IPS-NIHi7 (cell line): ENCODE results near the gene THOC2.

Source experiments
- DNase-seq: peaks from one replicate; pipeline ENCODE4 v3.0.0; 2012; ENCODE audit warnings: mixed read lengths; ENCODE audit errors: extremely low spot score

THOC2 gene

DNA sequence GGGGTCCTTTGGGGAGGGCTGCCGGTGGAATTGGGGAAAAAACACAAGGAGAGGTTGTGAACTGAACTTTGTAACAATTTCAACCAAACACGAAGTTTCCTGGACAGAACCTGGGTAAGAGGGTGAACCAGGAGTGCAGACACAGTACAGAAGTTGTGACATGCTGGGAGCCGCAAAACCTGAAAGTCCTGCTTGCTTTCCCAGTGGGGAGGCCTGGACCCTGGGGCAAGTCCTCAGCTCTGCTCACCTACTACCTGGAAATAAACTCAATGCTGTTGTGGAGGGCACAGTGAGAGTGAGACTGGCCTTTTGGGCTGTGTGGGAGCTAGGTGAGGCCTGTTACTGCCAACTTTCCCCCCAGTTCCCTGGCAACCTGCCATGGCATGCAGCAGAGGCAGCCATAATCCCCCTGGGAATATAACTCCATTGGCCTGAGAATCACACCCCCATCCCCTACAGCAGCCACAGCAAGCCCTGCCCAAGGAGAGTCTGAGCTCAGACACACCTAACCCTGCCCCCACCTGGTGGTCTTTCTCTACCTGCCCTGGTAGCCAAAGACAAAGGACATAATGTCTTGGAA, 162.8 kb downstream of the THOC2 start:
- no peak for DNase-seq

DNA sequence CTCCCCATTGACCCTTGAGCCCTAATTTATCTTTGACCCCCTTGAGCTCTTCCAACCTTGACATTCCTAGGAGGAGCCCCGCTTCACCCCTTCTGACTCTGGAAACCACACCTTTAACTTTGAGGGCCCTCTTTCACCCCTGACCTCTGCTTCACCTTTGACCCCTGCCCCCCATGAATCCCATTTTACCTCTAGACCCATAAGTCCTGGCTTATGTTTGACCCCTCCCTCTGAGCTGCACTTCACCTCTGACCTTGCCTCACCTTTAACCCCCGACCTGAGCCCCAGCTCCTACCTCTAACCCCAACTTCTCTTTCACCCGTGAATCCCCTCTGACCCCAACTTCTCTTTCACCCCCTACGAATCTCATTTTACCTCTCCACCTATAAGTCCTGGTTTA, 169.7 kb downstream of the THOC2 start:
- DNase-seq, result no peak

DNA sequence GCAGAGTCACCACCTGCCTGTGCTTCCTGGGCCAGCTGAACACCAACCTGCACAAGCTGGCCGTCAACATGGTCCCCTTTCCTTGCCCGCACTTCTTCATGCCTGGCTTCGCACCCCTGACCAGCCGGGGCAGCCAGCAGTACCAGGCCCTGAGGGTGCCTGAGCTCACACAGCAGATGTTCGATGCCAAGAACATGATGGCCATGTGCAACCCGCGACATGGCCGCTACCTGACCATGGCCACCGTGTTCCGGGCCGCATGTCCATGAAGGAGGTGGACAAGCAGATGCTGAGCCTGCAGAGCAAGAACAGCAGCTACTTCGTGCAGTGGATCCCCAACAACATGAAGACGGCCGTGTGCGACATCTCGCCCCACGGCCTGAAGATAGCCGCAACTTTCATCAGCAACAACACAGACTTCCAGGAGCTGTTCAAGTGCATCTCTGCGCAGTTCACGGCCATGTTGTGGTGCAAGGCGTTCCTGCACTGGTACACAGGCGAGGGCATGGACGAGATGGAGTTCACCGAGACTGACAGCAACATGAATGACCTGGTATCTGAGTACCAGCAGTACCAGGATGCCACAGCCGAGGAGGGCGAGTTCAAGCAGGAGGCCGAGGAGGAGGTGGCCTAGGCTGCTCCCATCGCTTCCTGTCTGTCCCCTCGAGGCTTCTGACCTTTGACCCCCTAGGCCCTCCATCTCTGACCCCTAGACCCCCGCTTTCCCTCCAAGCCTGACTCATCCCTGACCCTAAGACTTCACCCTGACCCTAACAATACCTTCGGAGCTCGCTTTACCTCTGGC, 170.3 kb downstream of the THOC2 start:
- DNase-seq, result no peak

DNA sequence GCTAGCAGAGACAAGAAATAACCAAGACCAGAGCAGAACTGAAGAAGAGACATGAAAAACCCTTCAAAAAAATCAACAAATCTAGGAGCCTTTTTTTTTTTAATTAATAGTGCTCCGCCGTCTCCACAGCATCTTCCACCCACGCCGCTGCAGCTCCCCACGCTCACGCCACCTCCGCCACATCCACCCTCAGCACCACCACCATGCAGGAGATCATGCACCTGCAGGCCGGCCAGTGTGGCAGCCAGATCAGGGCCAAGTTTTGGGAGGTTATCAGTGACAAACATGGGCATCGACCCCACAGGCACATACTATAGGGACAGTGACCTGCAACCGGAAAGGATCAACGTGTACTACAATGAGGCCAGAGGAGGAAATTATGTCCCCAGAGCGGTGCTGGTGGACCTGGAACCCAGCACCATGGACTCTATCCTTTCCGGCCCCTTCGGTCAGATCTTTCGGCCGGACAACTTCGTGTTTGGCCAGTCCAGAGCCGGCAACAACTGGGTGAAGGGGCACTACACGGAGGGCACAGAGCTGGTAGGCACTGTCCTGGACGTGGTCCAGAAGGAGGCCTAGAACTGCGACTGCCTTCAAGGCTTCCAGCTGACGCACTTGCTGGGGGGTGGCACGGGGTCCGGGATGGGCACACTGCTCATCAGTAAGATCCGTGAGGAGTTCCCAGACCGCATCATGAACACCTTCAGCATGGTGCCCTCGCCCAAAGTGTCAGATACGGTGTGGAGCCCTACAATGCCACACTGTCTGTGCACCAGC, 171.2 kb downstream of the THOC2 start:
- DNase-seq, result no peak

DNA sequence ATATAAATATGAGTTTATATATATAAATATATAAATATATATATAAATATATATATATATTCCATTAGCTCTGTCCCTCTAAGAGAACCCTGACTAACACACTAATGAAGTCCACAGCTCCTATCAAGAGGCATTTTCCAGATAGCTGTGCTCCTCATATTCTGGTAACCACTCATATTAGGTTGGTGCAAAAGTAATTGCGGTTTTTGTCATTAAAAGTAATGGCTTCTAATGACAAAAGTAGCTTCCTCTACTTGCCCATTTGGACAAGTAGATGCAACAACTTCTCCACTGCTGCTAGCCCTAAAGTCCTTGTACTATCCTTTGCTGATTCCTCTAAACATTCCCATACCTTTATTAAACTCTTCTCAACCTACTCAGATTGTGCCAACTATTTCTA, 182.0 kb downstream of the THOC2 start:
- no peak for DNase-seq
